GM18861 (cell line): Measurements from ENCODE around the gene TP73.
"Not testable (repeated sequence)": the region's sequence is repeated elsewhere in the genome, so short reads cannot be mapped to it uniquely, and the experiment has no call there.

Experiments
- ATAC-seq: cut with Tn5 transposase; IDR thresholded peaks from one replicate; pipeline ENCODE4 v1.9.1; 2021; ENCODE audit not compliant: unreplicated experiment

The TP73 gene

GRCh38 chr1:3618531-3618880 lies 33.8 kb upstream of the TP73 start:
- no peak for ATAC-seq

DNA sequence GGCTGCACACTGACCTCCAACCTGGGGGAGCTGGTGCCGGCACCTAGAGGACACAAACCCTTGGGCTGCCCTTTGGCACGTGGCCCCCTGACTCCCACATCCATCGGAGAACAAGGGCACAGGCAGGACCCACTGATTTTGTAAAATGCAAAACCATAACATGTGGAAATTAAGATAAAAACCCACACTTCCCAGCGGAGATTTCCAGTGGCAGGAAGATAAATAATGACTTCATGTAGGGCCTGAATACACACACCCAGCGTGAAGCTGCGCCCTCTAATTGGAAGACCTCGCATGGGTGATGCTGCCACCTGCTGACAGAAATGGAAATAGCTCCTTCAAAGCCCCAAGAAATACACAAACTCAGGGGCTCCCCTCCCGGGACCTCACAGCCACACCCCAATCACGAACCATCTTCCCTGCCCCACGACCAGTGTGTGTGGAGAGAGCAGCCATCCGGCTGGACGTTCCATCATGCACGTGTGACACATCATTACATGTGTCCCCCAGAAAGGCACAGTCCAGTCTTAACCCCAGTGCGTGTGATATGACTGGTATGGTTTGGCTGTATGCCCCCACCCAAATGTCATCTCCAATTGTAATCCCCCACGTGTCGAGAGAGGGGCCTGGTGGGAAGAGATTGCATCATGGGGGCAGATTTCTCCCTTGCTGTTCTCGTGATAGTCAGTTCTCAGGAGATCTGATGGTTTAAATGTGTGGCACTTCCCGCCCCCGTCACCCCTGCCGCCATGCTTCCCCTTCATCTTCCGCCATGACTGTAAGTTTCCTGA lies 33.2 kb upstream of the TP73 start:
- ATAC-seq = peak; percentile 44

GRCh38 chr1:3620708-3621107 lies 31.6 kb upstream of the TP73 start:
- ATAC-seq = no peak

DNA sequence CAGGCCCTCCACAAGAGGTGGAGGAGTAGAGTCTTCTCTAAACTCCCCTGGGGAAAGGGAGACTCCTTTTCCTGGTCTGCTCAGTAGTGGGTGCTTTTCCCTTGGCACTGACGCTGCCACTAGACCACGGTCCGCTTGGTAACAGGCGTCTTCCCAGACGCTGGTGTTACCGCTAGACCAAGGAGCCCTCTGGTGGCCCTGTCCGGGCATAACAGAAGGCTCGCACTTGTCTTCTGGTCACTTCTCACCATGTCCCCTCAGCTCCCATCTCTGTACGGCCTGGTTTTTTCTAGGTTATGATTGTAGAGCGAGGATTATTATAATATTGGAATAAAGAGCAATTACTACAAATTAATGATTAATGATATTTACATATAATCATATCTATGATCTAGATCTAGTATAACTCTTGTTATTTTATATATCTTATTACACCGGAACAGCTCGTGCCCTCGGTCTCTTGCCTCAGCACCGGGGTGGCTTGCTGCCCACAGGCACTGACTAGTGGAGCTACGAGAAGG lies 31.1 kb upstream of the TP73 start:
- not testable (repeated sequence) for ATAC-seq

DNA sequence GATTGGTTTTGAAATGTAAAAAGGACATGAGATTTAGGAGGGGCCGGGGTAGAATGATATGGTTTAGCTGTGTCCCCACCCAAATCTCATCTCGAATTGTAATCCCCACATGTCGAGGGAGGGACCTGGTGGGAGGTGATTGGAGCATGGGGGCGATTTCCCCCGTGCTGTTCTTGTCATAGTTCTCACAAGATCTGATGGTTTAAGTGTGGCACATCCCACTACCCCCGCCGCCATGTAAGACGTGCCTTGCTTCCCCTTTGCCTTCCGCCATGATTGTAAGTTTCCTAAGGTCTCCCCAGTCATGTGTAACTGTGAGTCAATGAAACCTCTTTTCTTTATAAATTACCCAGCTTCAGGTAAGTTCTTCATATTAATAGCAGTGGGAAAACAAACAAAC lies 30.2 kb upstream of the TP73 start:
- not testable (repeated sequence) for ATAC-seq

DNA sequence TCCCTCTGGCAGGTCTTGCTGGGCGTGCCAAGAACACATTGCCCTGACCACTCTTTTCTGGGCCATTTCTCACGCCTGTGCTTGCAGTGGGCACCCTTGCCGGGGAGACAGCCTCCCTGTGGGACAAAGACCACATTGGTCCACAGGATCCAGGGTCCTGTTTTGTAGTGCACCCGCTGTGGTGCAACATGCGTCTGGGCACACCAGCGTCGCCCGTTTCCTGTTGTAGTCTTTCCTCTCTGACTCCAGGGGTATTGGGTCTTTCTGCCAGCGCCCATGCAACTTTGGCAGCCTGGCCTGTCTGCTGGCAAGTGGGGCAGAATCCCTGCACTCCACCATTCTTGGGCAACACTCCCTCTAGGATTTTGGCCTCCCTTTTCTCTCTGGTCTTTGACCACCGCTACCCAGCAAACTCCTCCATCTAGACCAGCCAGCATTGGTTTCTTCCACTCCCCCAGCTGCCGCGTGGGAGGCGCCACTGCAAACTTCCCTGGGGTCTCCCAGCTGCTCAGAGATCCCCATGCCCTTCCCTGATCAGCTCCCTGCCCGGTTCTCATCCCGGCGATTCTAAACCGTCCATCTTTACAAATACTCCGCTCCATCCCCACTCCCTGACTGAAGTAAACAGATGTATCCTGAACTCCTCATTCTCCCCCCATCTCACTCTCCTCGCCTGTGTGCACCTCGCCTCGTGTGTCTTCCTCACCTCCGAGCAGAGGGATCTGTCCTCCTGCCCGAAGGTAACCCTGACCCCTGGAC lies 28.7 kb upstream of the TP73 start:
- no peak for ATAC-seq

- peak; percentile 92 for ATAC-seq
Observed at GRCh38 chr1:3624200-3625136, 27.8 kb upstream of the TP73 start, which contains the start of gene TPRG1L. Gene TPRG1L, plus strand, starts transcription at chr1:3625015. Its CDS starts 58 bp downstream, at chr1:3625073.

DNA sequence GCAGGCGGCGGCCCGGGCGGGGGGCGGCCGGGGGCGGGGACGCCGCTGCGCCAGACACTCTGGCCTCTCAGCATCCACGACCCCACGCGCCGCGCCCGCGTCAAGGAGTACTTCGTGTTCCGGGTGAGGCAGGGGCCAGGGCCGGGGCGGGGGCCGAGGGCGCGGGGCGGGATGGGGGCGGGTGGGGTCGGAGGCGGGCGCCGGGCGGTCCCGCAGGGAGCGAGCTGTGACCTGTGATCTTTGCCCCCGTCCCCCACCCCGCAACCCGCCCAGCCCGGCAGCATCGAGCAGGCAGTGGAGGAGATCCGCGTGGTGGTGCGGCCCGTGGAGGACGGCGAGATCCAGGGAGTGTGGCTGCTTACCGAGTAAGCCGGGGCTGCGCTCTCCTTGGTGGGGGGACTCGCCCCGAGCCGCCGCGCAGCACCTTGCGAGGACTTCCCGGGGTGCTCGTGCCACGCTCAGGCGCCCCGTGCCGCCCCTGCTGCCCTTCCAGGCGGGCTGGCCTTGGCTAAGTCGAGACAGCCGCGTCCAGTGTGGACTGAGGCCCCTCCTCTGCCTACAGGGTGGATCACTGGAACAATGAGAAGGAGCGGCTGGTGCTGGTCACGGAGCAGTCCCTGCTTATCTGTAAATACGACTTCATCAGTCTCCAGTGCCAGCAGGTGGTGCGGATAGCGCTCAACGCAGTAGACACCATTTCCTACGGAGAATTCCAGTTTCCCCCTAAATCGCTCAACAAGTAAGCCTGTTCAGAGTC lies 27.0 kb upstream of the TP73 start:
- no peak for ATAC-seq

GRCh38 chr1:3626025-3626424 lies 26.3 kb upstream of the TP73 start:
- no peak for ATAC-seq

DNA sequence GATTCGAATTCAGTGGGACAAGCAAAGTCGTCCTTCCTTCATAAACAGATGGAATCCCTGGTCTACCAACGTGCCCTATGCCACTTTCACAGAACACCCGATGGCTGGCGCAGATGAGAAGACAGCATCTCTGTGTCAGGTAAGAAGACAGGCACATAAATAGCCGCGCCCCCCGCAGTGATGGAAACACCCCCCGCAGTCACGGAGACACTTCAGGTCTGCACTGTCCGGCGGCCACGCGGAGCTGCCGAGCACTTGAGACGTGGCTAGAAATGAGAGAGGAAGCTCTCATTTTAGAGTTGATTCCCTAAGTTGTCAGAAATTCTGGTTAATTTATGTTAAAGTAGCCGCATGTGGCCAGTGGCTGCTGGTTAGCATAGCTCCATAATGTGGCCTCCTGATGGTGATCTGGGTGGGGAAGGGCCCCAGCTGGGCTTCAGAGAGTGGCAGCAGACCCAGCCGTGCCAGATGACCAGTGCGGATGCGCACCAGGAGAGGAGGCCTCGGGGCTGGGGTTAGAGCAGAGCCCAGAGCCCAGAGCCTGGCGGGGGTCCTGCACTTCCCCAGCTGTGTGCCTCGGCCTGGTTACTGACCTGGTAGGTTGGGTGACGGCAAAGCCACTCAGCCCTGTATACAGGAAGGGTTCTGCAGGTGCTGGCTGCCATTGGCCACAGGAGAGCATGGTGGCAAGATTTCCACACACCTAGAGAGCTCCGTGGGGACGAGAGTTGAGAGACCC lies 24.6 kb upstream of the TP73 start:
- ATAC-seq = no peak

GRCh38 chr1:3628445-3628844 lies 23.9 kb upstream of the TP73 start:
- ATAC-seq = no peak

GRCh38 chr1:3629561-3630160 lies 22.7 kb upstream of the TP73 start:
- ATAC-seq = no peak

DNA sequence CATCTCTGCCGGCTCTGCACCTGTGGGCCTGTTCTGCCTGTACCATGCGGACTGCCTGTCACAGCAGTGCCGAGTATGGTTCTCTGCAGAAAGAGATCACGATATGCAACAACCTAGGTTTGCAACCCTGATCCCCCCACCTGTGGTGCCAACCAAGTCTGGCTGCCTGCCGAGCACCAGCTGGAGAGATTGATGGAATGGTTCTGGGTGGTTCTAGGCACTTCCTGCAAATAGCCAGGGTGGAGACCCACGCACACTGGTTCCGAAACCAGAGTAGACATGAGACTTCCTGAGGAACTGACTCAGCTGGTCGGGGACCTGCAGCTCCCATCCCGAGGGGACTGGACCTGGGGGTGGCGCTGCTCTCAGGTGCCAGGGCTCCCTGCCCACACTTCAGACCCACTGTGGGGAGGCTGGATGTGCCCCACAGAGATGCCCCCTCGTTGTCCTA lies 22.1 kb upstream of the TP73 start:
- ATAC-seq = no peak

DNA sequence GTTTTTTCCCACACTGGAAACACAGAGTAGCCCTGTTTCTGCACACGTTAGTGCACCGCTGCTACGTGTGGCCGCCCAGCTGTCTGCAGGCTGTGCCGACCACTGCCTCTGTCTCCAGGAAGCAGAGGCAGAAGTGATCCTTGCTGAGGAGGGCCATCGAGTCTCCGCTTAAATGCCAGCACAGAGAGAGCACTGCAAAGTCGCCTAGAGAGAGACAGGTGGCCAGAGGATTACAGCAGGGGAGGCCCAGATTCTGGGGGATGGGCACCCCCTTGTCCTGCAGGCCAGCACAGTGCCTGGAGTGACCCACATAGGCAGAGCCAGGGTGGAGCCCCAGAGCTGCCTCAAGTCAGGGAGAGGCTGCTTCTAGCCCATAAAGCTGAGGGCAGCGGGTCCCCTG lies 21.4 kb upstream of the TP73 start:
- no peak for ATAC-seq

GRCh38 chr1:3631320-3632260 lies 20.7 kb upstream of the TP73 start:
- no peak for ATAC-seq

DNA sequence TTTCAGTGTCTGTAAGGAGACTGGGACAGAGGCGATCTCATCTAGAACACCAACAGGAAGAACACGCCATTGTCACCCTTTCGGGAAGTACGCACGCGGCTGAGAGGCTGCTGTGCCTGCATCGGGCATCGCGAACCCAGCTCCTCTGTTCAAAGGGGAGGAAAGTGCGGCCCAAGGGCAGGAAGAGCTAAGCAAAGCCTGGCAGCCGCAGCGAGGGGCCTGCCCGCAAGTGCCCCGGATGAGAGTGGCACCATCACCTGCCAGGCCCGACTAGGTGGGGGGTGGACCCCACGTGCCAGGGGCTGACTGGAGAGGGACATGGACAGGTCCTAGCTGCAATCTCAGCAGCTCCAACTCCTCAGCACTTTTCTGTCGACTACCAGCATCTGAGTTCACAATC lies 20.0 kb upstream of the TP73 start:
- ATAC-seq = no peak

GRCh38 chr1:3632716-3633343 lies 19.5 kb upstream of the TP73 start:
- ATAC-seq = no peak
